ENCODE measurements around the gene AGAP3. TPM values are rescaled to one million over a fixed set of nuclear protein-coding genes. Genes with fewer than 3 reads are reported as not detected.

Gene AGAP3
- total and polyA plus RNA-seq, 3 donors from 2014 or later = 44.1 to 90.5 (median 65.6) TPM

DNA sequence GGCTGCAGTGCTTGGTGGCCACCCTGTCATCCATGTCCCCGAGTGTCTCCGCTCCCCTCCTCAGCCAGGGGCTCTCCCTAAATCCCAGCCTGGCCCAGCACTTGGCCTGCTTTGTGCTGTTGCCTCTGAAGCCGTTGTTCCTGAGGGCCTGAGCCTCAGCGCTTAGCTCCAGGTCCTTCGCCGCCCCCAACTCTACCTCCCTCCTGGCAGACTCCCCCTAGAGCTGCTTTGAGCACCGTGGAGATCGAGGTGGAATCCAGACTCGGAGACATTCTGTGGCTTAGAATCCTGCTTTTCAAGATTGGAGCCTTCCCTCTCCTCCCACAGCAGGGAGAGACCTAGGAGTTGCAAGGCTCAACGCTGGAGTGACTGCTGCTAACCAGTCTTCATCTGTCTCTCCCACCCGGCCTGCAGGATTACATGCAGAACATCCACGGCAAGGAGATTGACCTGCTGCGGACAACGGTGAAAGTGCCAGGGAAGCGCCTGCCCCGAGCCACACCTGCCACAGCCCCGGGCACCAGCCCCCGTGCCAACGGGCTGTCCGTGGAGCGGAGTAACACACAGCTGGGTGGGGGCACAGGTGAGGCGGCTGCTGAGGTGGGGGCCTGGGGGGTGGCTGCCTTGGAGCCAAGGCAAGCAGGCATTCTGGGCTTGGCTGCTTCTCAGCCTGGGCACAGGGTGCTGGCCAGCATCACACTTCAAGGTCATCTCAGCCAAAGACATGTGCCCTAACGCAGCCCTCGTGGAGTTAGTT lies 47.9 kb downstream of the AGAP3 start:
- Histone ChIP-seq H3K27me3 (no peaks in the 10 kb centered on the region), H3K4me1 (no peaks in the 10 kb centered on the region), H3K9me3 (no peaks in the 10 kb centered on the region), H3K27ac (no peak overlapping the region), H3K4me3 (no peak overlapping the region), H3K36me3 (ENCODE audit: low read depth, missing control alignments) (no peaks in the 10 kb centered on the region)
- WGBS, 2 donors = 92 to 96% methylated on average over 24 of the region's 24 CpGs
- DNase-seq = no peak
- TF ChIP-seq, protein P1, sequence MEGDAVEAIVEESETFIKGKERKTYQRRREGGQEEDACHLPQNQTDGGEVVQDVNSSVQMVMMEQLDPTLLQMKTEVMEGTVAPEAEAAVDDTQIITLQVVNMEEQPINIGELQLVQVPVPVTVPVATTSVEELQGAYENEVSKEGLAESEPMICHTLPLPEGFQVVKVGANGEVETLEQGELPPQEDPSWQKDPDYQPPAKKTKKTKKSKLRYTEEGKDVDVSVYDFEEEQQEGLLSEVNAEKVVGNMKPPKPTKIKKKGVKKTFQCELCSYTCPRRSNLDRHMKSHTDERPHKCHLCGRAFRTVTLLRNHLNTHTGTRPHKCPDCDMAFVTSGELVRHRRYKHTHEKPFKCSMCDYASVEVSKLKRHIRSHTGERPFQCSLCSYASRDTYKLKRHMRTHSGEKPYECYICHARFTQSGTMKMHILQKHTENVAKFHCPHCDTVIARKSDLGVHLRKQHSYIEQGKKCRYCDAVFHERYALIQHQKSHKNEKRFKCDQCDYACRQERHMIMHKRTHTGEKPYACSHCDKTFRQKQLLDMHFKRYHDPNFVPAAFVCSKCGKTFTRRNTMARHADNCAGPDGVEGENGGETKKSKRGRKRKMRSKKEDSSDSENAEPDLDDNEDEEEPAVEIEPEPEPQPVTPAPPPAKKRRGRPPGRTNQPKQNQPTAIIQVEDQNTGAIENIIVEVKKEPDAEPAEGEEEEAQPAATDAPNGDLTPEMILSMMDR (IDR thresholded peaks at IDR 0.05) = no peak
- no peak for TF ChIP-seq POLR2A (IDR thresholded peaks at IDR 0.05)
- intact Hi-C loops (cut with DNase I; ENCODE audit: low total_unique reads) = no loop called here

DNA sequence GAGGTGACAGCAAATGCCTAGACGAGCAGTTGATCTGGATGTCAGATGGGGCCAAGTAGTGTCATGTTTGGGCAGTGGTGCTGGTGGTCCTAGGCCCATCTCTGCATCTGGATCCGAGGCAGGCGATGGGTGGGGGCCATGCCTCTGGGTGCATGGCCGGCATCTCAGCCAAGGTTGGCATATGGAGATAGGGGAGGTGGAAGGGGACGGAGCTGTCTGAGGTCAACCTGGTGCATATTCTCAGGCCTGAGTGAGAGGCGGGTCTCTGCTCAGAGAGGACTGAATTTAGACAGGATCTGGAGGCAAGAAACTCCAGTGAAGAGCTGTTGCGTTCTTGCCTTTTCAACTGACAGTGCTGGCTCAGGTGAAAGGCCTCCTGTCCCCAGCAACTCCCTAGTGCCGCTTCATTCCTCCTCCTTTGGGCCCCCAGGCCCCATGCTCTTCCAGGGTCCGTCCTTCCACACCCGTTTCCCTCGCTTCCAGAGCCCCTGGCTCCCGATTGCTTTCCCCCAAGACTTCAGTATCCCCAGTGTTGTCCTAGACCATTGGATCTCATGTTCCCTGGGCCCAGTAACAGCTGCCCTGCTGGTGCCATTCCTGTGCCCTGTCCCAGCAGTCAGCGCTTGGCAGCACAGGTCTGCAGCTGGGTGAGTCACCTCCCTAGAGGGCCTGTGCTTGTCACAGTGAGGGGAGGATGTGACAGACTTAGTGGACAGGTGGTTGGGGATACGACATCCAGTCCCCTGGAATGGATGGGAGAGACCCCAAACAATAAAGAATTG lies 48.7 kb downstream of the AGAP3 start:
- TF ChIP-seq, protein P1 (IDR thresholded peaks at IDR 0.05) = no peak
- no peak for TF ChIP-seq POLR2A (IDR thresholded peaks at IDR 0.05)
- Histone ChIP-seq H3K4me1 (no peaks in the 10 kb centered on the region), H3K27me3 (no peaks in the 10 kb centered on the region), H3K27ac (no peak overlapping the region), H3K9me3 (no peaks in the 10 kb centered on the region), H3K4me3 (no peak overlapping the region), H3K36me3 (ENCODE audit: low read depth, missing control alignments) (no peaks in the 10 kb centered on the region)
- WGBS, 2 donors = 94 to 95% methylated on average over 11 to 14 of the region's 14 CpGs
- DNase-seq = no peak
- intact Hi-C loops (cut with DNase I; ENCODE audit: low total_unique reads) = no loop called here

DNA sequence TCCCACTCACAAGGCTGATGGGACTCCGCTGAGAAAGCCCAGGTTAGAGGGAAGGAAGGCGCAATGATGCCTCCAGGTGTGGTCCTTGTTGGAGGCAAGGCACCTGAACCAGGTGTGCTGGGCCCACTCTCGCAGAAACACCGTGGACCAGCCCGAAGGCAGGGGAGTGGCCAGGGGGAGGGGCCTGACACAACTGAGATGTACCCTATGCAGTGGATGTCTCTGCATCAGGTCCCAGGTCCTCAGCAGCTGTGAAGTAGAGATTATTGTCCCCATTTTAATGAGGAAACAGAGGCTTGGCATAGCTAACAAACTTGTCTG lies 49.2 kb downstream of the AGAP3 start:
- Histone ChIP-seq H3K36me3 (ENCODE audit: low read depth, missing control alignments) (no peaks in the 10 kb centered on the region), H3K27me3 (no peaks in the 10 kb centered on the region), H3K9me3 (no peaks in the 10 kb centered on the region), H3K4me3 (no peak overlapping the region), H3K27ac (no peak overlapping the region), H3K4me1 (no peaks in the 10 kb centered on the region)
- DNase-seq = no peak
- WGBS, 2 donors = 97 to 100% methylated on average over 5 of the region's 5 CpGs
- TF ChIP-seq POLR2A (IDR thresholded peaks at IDR 0.05) = no peak
- TF ChIP-seq, protein P1 (IDR thresholded peaks at IDR 0.05) = no peak
- intact Hi-C loops (cut with DNase I; ENCODE audit: low total_unique reads) = no loop called here

DNA sequence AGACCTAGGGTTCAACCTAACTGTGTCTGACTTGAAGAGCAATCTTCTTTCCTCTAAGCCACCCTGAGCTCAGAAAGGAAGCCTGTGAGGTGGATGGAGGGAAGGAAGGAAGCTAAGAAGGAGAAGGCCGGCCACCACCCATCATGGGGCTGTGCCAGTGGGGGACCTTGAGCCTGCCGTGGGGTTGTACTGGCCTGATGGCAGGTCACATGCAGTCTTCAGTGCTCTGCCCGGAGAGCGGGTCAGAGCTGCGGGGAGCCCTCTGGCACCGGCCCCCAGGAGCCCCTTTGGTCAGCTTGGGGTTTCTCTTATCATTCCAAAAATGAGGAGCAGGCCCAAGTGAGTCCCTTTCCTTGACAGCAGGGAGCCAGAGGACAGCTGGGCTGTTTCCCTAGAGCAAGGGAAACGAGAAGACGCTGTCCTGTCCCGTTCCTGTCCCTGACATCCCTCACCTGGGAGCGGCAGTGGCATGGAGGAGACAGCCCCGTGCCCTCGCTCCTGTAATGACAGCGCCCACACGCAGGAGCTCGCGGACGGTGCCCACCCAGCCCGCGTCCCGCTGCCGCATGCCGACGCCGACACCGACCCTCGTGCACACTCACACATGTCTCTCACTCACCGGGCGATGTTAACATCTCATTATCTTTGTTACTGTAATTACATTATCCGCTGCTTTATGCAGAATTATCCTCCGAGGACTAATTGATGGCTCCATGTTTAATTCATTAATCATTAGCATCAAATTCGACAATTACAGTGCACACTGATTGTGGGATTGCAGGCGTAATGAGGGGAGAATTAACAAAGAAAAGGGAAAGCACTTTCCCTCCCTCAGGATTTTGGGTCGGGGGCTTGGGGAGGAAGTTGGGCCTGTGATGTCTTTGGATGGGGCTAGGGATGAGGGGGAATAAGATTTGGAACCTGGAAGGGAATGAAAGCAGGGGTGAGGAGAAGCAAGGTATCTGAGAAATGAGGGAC lies 49.9 kb downstream of the AGAP3 start:
- 89 to 91% methylated on average over 26 to 33 of the region's 33 CpGs for WGBS, 2 donors
- DNase-seq = no peak
- no peak for TF ChIP-seq POLR2A (IDR thresholded peaks at IDR 0.05)
- TF ChIP-seq, protein P1 (IDR thresholded peaks at IDR 0.05) = no peak
- Histone ChIP-seq H3K27ac (no peak overlapping the region), H3K4me1 (no peaks in the 10 kb centered on the region), H3K27me3 (no peaks in the 10 kb centered on the region), H3K9me3 (no peaks in the 10 kb centered on the region), H3K4me3 (no peak overlapping the region), H3K36me3 (ENCODE audit: low read depth, missing control alignments) (no peaks in the 10 kb centered on the region)
- intact Hi-C loops (cut with DNase I; ENCODE audit: low total_unique reads) = no loop called here

Measured in testis (tissue), 3 donors.